ENCODE results near the gene DTX3L. TPM values are rescaled to one million over a fixed set of nuclear protein-coding genes. Genes with fewer than 3 reads are reported as not detected.

Gene DTX3L
- total and polyA plus RNA-seq, 10 of the 15 experiments (the other 5 are each of a cell fraction or from before 2014, with no cell fraction given) = 9.9 to 41.4 (median 21.7) TPM

DNA sequence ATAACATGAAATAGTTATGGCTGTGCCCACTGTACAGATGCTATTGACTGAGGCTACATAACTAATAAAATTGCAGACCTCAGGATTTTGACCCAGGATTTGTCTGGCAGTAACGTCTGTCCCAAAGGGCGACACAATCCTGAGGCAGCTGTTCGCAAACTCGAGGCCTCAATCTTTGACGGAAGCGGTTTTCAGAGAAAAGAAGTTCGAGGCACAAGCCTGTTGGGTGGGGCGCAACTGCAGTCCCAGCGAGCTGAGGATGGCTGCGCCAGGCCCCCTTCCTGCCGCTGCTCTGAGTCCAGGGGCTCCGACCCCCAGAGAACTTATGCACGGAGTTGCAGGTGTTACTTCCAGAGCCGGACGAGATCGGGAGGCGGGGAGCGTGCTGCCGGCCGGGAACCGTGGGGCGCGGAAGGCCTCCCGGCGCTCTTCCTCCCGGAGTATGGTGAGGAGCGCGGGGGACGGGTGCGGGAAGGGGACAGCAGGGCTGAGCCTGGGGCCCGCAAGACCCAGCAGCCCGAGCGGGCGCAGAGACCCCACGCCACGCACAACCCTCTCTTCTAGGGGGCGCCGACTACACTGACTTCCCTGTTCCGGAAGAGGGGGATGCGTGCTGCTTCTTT is 13.4 kb downstream of the DTX3L start, which contains the start of gene PARP15:
Gene PARP15 (plus strand): TSS at position 242 of the 623 bp plus-strand sequence. CDS start 18 bp downstream, at position 260.
- peaks cover 40% of the 10 kb centered on the region for H3K79me2 ChIP-seq (ENCODE audit: control insufficient read depth, insufficient read depth, low read length)
- 0 out of 4 replicates have a peak, but pooled peaks cover 0 to 1% of the 10 kb centered on the region in 2 experiments for H3K36me3 ChIP-seq (ENCODE audit: control insufficient read depth in 2 of 2, insufficient read depth in 2 of 2, low read length in 1 of 2)
- CTCF ChIA-PET = interaction anchor here (1.4 to 6.9 kb wide), 4 partner anchors 14 to 102 kb away, joined by 3 to 79 read pairs (median 53); partner anchors contain the start of genes DTX3L, PARP14 and PARP9
- TF ChIP-seq ZNF384 (IDR thresholded peaks at IDR 0.05; ENCODE audit: borderline replicate concordance, low read depth, low read length) = peak; percentile 37; the same call in 1 of the 2 replicates
- TF ChIP-seq IKZF1 (conservative IDR thresholded peaks at IDR 0.05) = peak; percentile 92
- TF ChIP-seq SUPT20H (IDR thresholded peaks at IDR 0.05; ENCODE audit: borderline replicate concordance, control insufficient read depth, low read depth, low read length) = no peak
- no peak for TF ChIP-seq MEF2A (IDR thresholded peaks at IDR 0.05; ENCODE audit: insufficient read depth, low read depth, low read length)
- 0 out of 2 replicates have a peak, but pooled peaks have one; percentile 6 for TF ChIP-seq MTA3 (IDR thresholded peaks at IDR 0.05; ENCODE audit: borderline replicate concordance, low read length)
- peak; percentile 34; the same call in 1 of the 2 replicates for TF ChIP-seq NBN (IDR thresholded peaks at IDR 0.05)
- no peak for TF ChIP-seq REST (IDR thresholded peaks at IDR 0.05; ENCODE audit: low read depth, low read length)
- TF ChIP-seq ZNF592 (IDR thresholded peaks at IDR 0.05) = 0 out of 2 replicates have a peak, but pooled peaks have one; percentile 56
- TF ChIP-seq SPI1 (IDR thresholded peaks at IDR 0.05; ENCODE audit: borderline replicate concordance, insufficient read depth, low read depth, low read length) = 0 out of 2 replicates have a peak, but pooled peaks have one; percentile 4
- TF ChIP-seq RAD51 (IDR thresholded peaks at IDR 0.05) = no peak
- TF ChIP-seq, protein P1, sequence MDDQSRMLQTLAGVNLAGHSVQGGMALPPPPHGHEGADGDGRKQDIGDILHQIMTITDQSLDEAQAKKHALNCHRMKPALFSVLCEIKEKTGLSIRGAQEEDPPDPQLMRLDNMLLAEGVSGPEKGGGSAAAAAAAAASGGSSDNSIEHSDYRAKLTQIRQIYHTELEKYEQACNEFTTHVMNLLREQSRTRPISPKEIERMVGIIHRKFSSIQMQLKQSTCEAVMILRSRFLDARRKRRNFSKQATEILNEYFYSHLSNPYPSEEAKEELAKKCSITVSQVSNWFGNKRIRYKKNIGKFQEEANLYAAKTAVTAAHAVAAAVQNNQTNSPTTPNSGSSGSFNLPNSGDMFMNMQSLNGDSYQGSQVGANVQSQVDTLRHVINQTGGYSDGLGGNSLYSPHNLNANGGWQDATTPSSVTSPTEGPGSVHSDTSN (IDR thresholded peaks at IDR 0.05; ENCODE audit: insufficient replicate concordance, low read depth, low read length) = no peak
- TF ChIP-seq SMARCA5 (IDR thresholded peaks at IDR 0.05) = peak; percentile 71
- TF ChIP-seq MEF2B (IDR thresholded peaks at IDR 0.05; ENCODE audit: partially characterized antibody, poor library complexity, severe bottlenecking) = no peak

More for the DNA sequence above, 13.4 kb downstream of the DTX3L start, which contains the start of gene PARP15:
- peak; percentile 32 for ATAC-seq
- Histone ChIP-seq H3K4me1 (ENCODE audit: control insufficient read depth, insufficient read depth, low read length) (peaks cover 29% of the 10 kb centered on the region), H4K20me1 (ENCODE audit: control insufficient read depth, insufficient read depth) (no peaks in the 10 kb centered on the region), H3K4me3 (peak within 1 kb of the TSS; percentile 54), H3K27ac (ENCODE audit: control insufficient read depth, insufficient read depth) (peak within 1 kb of the TSS; percentile 95), H3K9me3 (replicated peaks; ENCODE audit: control insufficient read depth, insufficient read depth, low read length) (peaks cover 8% of the 10 kb centered on the region), H3K9ac (ENCODE audit: control insufficient read depth, insufficient read depth, low read length) (peak within 1 kb of the TSS; percentile 90), H3K27me3 (replicated peaks in 1 of 2; ENCODE audit: control insufficient read depth in 2 of 2, insufficient read depth in 2 of 2, low read length in 1 of 2) (no peaks in the 10 kb centered on the region), H3K4me2 (ENCODE audit: control insufficient read depth, insufficient read depth) (peak within 1 kb of the TSS; percentile 93), H2AFZ (ENCODE audit: control insufficient read depth, low read depth, low read length) (peak within 1 kb of the TSS; percentile 85)
- SMC1A ChIA-PET (ENCODE audit: uncharacterized antibody, unreplicated experiment) = interaction anchor here (1.2 to 7.6 kb wide), 10 partner anchors 11 to 102 kb away, joined by 3 to 183 read pairs (median 39); partner anchors contain the start of genes DTX3L, PARP14 and PARP9
- RAD21 ChIA-PET (ENCODE audit: unreplicated experiment) = interaction anchor here (0.8 to 7.6 kb wide), 10 partner anchors 14 to 103 kb away, joined by 3 to 149 read pairs (median 12); partner anchors contain the start of genes DTX3L, PARP14 and PARP9
- no peak for DNase-seq (ENCODE audit: low read depth, low spot score)
- no peak for FAIRE-seq
- intact Hi-C loops (cut with micrococcal nuclease; ENCODE audit: unreplicated experiment) (no loop called here), in situ Hi-C loops (cut with MboI) (no loop called here)
- no TSS peak for BruUV-seq (replicated peaks)
- WGBS (ENCODE audit: insufficient coverage, insufficient replicate concordance, low lambda C conversion rate, missing lambda C conversion rate) = under 1% methylated on average over 39 of the region's 40 CpGs
- POLR2A ChIA-PET = interaction anchor here (2.5 to 6.3 kb wide), 4 partner anchors 10 to 101 kb away, joined by 15 to 79 read pairs (median 26); partner anchors contain the start of genes DTX3L and PARP9
